ENCODE data around the gene DNAAF5. TPM values are rescaled to one million over a fixed set of nuclear protein-coding genes. Genes with fewer than 3 reads are reported as not detected.

The DNAAF5 gene
- total RNA-seq, 1 donor from 2014 or later = 30.7 TPM

- H3K9me3 Mint-ChIP-seq (ENCODE audit: unreplicated experiment) = no peaks in the 10 kb centered on the region
- H3K4me1 Mint-ChIP-seq (ENCODE audit: unreplicated experiment) = peaks cover 18% of the 10 kb centered on the region
- peaks cover 52% of the 10 kb centered on the region for H3K36me3 Mint-ChIP-seq (ENCODE audit: low read depth, unreplicated experiment)
- no peak overlapping the region for H3K27ac Mint-ChIP-seq (ENCODE audit: unreplicated experiment)
- no peak for DNase-seq (ENCODE audit: low spot score)
- peaks cover 9% of the 10 kb centered on the region for H3K27me3 Mint-ChIP-seq (ENCODE audit: unreplicated experiment)
- H3K4me3 Mint-ChIP-seq (ENCODE audit: unreplicated experiment) = no peak overlapping the region
- no peak for TF ChIP-seq CTCF (IDR thresholded peaks at IDR 0.05; ENCODE audit: unreplicated experiment)
Observed at GRCh38 chr7:756928-757560, 30.5 kb downstream of the DNAAF5 start.

- H3K27me3 Mint-ChIP-seq (ENCODE audit: unreplicated experiment) = peaks cover 7% of the 10 kb centered on the region
- H3K4me1 Mint-ChIP-seq (ENCODE audit: unreplicated experiment) = peaks cover 18% of the 10 kb centered on the region
- no peaks in the 10 kb centered on the region for H3K9me3 Mint-ChIP-seq (ENCODE audit: unreplicated experiment)
- no peak for TF ChIP-seq CTCF (IDR thresholded peaks at IDR 0.05; ENCODE audit: unreplicated experiment)
- peaks cover 49% of the 10 kb centered on the region for H3K36me3 Mint-ChIP-seq (ENCODE audit: low read depth, unreplicated experiment)
- DNase-seq (ENCODE audit: low spot score) = no peak
- no peak overlapping the region for H3K4me3 Mint-ChIP-seq (ENCODE audit: unreplicated experiment)
- H3K27ac Mint-ChIP-seq (ENCODE audit: unreplicated experiment) = no peak overlapping the region
Observed at GRCh38 chr7:757741-758163, 31.3 kb downstream of the DNAAF5 start.

- Mint-ChIP-seq H3K27ac (ENCODE audit: unreplicated experiment) (peak overlapping the region; percentile 64), H3K27me3 (ENCODE audit: unreplicated experiment) (peaks cover 6% of the 10 kb centered on the region), H3K4me3 (ENCODE audit: unreplicated experiment) (no peak overlapping the region), H3K36me3 (ENCODE audit: low read depth, unreplicated experiment) (peaks cover 38% of the 10 kb centered on the region), H3K9me3 (ENCODE audit: unreplicated experiment) (no peaks in the 10 kb centered on the region), H3K4me1 (ENCODE audit: unreplicated experiment) (peaks cover 18% of the 10 kb centered on the region)
- TF ChIP-seq CTCF (IDR thresholded peaks at IDR 0.05; ENCODE audit: unreplicated experiment) = no peak
- DNase-seq (ENCODE audit: low spot score) = no peak
Observed at GRCh38 chr7:759569-759968, 33.1 kb downstream of the DNAAF5 start.

GRCh38 chr7:760006-760405 lies 33.5 kb downstream of the DNAAF5 start:
- Mint-ChIP-seq H3K27me3 (ENCODE audit: unreplicated experiment) (peaks cover 6% of the 10 kb centered on the region), H3K4me3 (ENCODE audit: unreplicated experiment) (no peak overlapping the region), H3K9me3 (ENCODE audit: unreplicated experiment) (no peaks in the 10 kb centered on the region), H3K4me1 (ENCODE audit: unreplicated experiment) (peaks cover 18% of the 10 kb centered on the region), H3K36me3 (ENCODE audit: low read depth, unreplicated experiment) (peaks cover 36% of the 10 kb centered on the region), H3K27ac (ENCODE audit: unreplicated experiment) (no peak overlapping the region)
- no peak for TF ChIP-seq CTCF (IDR thresholded peaks at IDR 0.05; ENCODE audit: unreplicated experiment)
- no peak for DNase-seq (ENCODE audit: low spot score)

GRCh38 chr7:761101-761500 lies 34.6 kb downstream of the DNAAF5 start:
- no peak overlapping the region for H3K27ac Mint-ChIP-seq (ENCODE audit: unreplicated experiment)
- no peaks in the 10 kb centered on the region for H3K9me3 Mint-ChIP-seq (ENCODE audit: unreplicated experiment)
- peak overlapping the region; percentile 62 for H3K4me3 Mint-ChIP-seq (ENCODE audit: unreplicated experiment)
- peaks cover 30% of the 10 kb centered on the region for H3K36me3 Mint-ChIP-seq (ENCODE audit: low read depth, unreplicated experiment)
- DNase-seq (ENCODE audit: low spot score) = no peak
- TF ChIP-seq CTCF (IDR thresholded peaks at IDR 0.05; ENCODE audit: unreplicated experiment) = no peak
- H3K27me3 Mint-ChIP-seq (ENCODE audit: unreplicated experiment) = peaks cover 3% of the 10 kb centered on the region
- peaks cover 16% of the 10 kb centered on the region for H3K4me1 Mint-ChIP-seq (ENCODE audit: unreplicated experiment)

Data from endothelial cell (in vitro differentiated cells).